ENCODE measurements around the gene PSORS1C2.

GRCh38 chr6:31168606-31169005 is 29.7 kb upstream of the PSORS1C2 start:
- no peak for TF ChIP-seq EZH2phosphoT487 (IDR thresholded peaks at IDR 0.05; ENCODE audit: low read depth)
- no peak for TF ChIP-seq CTCF (IDR thresholded peaks at IDR 0.05; ENCODE audit: low read depth, low read length)
